NCI-H226 (cell line): ENCODE data around the gene OSGEPL1.
A peak's percentile ranks its signal among the peaks of the same experiment; 100 is the strongest.
"Not testable (repeated sequence)": the region's sequence is repeated elsewhere in the genome, so short reads cannot be mapped to it uniquely, and the experiment has no call there.

Source experiments
- DNase-seq: peaks from one replicate; pipeline ENCODE4 v3.0.0-alpha.2; 2015

The OSGEPL1 gene

DNA sequence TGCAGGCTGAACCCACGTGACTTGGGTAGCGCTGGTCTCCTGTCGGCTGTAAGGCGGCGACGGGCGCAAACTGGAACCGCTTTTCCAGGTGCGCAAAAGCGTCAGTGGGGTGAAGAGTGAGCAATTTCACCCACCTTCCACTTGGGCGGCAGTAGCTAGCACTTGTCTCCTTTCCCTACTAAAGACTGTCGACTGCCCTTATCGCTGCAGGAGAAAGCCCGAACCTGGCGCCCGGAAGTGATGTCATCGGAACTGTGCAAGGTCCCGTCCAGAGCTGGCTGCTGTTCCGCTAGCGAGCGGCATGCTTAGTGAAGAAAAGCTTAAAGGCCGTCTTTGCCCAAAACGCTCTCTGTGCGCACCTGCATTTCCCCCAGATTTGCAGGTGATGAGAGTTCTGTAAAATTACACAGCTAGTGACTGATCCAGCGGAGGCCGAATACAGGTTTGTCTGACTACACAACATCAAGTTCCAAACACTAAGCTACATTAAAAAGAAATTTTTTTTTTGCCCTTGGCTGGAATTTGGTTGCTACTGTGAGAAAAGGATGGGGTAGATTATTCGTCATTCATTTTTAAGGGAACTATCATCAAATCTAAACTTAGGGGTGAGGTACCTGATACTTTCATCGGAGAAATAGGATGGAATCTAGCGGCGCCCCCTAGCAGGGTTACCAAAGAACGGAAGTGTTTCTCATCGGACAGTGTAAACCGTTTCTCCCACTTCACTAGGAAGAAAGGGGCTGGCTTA lies at the start of gene OSGEPL1:
OSGEPL1 (minus strand) TSS at position 242 of the 748 bp plus-strand sequence. CDS start 1,152 bp downstream, outside the sequence.
- DNase-seq, result peak; percentile 94

- DNase-seq, result no peak
These were observed 40.8 kb upstream of the OSGEPL1 start for GRCh38 chr2:189803431-189803830.

- peak; percentile 29 for DNase-seq
These were observed 39.9 kb upstream of the OSGEPL1 start for GRCh38 chr2:189802396-189802912.

DNA sequence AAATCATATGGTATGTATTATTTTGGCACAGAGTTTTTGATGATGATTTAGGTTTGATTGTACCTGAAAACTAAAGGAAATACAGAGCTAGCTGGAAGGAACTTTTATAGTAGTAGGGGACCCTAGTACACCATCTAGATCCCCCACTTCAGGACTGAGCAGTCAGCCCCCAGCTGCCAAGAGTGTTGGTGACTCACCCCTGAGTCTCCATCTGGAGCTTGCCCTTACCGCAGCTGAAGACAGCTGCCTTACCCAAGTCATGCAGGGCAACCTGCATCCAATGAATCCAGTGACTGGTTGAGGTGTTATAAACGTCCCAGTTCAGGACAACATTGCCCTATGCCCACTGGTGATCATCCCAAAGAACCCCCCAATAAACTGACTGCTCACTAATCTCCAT lies 36.9 kb upstream of the OSGEPL1 start:
- peak; percentile 58 for DNase-seq

DNA sequence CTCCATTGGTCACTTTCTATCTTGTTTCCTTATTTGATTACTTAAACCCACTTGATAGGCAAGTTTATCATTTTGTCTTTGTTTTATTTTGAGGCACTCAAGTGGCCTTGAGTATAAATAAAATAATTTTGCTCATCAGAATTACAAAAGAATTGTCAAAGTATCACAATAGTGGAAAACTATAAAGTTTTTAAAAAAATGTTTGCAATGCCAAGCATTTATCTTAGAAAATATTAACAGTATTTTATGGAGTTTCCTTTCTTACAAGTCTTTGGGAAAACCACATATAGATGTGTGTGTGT lies 36.4 kb upstream of the OSGEPL1 start:
- DNase-seq, result no peak

DNA sequence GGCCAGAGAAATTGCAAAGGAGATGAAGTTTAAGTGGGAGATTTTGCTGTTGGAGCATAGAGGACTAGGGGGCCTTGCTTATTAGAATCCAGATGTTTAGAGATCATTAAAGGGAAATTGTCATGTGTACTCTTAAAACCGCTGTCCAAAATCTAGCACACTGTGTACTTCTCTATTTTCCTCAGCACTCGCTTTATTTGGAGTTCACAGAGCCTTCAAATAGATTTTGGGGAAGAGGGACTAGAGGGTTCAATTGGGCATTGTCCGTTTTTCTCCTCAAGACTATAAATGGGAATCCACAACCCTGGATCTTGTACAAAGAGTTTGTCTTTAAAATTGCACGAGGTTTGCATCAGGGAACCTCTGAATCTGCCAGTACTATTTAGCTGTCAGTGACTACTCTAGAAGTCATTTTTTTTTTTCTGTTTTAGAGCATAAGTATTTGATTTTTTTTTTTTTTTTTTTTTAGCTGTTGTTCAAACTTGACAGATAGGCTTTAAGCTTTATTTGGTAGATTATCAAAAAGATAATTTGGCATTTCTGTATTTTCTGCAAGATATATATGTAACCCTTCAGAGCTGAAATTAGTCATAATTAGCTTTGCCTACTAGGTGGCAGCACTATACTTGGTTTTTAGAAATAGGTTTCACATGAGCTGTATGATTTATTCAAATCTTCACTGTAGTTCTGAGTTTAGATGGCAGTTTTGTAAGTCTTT lies 35.9 kb upstream of the OSGEPL1 start:
- peak; percentile 33 for DNase-seq

- DNase-seq, result no peak
These were observed 35.3 kb upstream of the OSGEPL1 start for GRCh38 chr2:189797902-189798301.

GRCh38 chr2:189794310-189794709 lies 31.7 kb upstream of the OSGEPL1 start:
- no peak for DNase-seq

DNA sequence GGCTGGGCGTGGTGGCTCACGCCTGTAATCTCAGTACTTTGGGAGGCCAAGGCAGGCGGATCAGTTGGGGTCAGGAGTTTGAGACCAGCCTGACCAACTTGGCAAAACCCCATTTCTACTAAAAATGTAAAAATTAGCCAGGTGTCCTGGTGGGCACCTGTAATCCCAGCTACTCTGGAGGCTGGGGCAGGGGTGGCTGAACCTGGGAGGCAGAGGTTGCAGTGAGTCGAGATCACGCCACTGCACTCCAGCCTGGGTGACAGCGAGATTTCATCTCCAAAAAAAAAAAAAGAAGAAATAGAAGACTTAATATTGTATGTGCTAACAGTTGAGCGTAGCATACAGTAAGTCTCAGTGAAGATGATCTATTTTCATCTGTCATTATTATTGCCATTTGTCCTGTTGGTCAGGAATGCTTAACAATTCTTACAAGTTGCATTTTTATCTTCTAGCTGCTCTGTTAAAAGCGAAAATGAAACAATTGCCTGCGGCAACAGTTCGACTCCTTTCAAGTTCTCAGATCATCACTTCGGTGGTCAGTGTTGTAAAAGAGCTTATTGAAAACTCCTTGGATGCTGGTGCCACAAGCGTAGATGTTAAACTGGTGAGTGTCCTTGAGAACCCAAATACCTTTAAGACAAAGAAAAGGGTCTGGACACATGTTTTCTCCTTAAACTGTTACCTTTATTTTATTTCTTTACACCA lies 28.9 kb upstream of the OSGEPL1 start:
- no peak for DNase-seq

GRCh38 chr2:189783927-189784867 lies 21.6 kb upstream of the OSGEPL1 start, which contains the start of the genes ORMDL1 and PMS1:
Gene ORMDL1, minus strand, starts transcription at chr2:189784339. Its CDS starts 1,744 bp downstream, at chr2:189782595.
Gene PMS1, plus strand, starts transcription at chr2:189784450. Its CDS starts 7,360 bp downstream, at chr2:189791810.
- peak; percentile 96 for DNase-seq

GRCh38 chr2:189783451-189783926 lies 20.9 kb upstream of the OSGEPL1 start:
- DNase-seq, result peak; percentile 12

GRCh38 chr2:189782221-189782671 lies 19.7 kb upstream of the OSGEPL1 start:
- peak; percentile 26 for DNase-seq

- no peak for DNase-seq
These were observed 9.6 kb upstream of the OSGEPL1 start for GRCh38 chr2:189772212-189772611.

GRCh38 chr2:189770590-189771322 lies 8.2 kb upstream of the OSGEPL1 start:
- no peak for DNase-seq

- DNase-seq, result no peak
These were observed 1.5 kb upstream of the OSGEPL1 start for GRCh38 chr2:189763908-189764661.

DNA sequence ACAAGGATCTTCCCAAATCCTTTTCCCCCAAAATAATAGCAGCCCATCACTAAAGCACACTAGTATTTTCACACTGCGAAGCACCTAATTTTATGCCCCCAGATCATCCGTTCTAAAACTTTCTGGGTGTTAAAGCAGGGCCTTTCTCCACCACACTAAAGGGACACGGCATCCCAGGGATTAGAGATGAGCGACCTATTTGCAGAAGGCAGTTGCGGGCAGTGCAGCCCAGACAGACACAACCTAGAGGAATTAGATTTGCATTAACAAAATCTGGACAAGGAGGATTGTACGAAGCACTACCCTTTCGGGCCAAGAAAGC lies 402 bp downstream of the OSGEPL1 start:
- DNase-seq, result no peak

DNA sequence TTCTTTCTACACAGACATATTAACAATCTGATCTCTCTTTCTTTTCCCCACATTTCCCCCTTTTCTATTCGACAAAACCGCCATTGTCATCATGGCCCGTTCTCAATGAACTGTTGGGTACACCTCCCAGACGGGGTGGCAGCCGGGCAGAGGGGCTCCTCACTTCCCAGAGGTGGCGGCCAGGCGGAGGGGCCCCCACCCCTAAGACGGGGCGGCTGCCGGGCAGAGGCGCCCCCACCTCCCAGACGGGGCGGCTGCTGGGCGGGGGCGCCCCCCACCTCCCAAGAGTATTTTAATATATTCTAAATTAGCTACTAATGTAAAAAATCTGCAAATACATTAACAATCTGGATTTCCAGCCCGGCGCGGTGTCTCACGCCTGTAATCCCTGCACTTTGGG lies 2.4 kb downstream of the OSGEPL1 start:
- not testable (repeated sequence) for DNase-seq

- no peak for DNase-seq
These were observed 6.2 kb downstream of the OSGEPL1 start for GRCh38 chr2:189756311-189756952.

- DNase-seq, result peak; percentile 33
These were observed 11.4 kb downstream of the OSGEPL1 start for GRCh38 chr2:189751080-189751658.

GRCh38 chr2:189729430-189729829 lies 33.2 kb downstream of the OSGEPL1 start:
- DNase-seq, result no peak
